ENCODE measurements around the gene DTWD2.
"Not testable (repeated sequence)": the region's sequence is repeated elsewhere in the genome, so short reads cannot be mapped to it uniquely, and the experiment has no call there.

The DTWD2 gene

GRCh38 chr5:118875131-118875530 is 113.2 kb downstream of the DTWD2 start:
- no peak for DNase-seq (ENCODE audit: low read depth in 3 of 3)

DNA sequence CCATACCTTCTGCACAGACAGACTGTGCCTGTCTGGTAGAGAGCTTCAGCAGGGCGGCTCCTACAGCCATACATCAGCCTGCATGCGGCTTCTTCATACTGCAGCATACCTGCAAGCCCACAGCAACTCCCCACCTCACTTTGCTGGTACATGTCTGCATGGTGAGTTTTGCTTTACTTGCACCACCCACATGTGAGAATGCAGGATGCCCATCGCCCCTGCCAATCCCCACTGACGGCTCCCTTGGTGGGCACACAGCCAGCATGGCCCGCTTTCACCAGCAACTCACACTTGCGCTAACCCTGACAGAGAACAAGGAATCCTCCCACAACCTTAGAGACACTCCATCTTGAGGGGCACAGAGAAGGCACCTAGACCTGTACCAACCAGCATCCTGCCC is 114.9 kb downstream of the DTWD2 start:
- DNase-seq (ENCODE audit: low read depth in 3 of 3) = no peak

DNA sequence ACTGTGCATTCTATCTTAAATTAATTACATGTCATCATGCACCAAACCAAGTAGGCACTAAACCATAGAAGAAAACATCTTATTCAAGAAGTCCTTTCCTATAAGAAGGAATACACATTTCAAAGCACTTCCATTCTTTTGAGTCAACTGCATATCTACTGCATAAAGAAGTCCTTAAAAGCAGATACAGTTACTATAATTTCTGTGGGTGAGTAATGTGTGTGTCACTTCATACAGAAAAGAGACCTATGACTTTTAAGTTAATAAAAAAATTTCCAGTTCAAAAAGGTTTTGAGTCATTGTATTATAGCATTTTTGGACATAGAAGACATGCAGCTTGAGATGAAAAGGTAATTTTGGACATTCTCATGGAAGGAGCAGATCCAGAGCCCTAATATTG is 125.0 kb downstream of the DTWD2 start:
- DNase-seq (ENCODE audit: low read depth in 3 of 3) = no peak

DNA sequence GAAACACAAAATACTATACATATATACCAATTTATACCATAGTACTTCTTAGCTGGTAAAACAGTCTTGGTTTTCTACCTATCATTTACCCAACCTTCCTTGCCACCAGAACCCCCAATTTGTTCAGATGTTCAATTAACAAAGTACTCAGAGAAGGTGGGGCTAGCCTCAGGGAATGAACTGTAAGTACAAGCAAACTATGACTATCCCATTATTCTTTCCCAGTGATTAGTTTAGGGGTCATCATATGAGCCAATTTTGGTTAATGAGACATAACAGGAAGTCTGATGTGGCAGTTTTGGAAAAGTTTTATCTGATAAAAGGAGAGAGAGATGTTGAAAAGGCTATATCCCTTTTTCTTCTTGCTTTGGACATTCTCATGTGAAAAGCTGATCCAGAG is 125.8 kb downstream of the DTWD2 start:
- no peak for DNase-seq (ENCODE audit: low read depth in 3 of 3)

- no peak for DNase-seq (ENCODE audit: low read depth in 3 of 3)
Observed at GRCh38 chr5:118857700-118858099, 130.6 kb downstream of the DTWD2 start.

GRCh38 chr5:118854819-118855218 is 133.5 kb downstream of the DTWD2 start:
- DNase-seq (ENCODE audit: low read depth in 3 of 3) = no peak

DNA sequence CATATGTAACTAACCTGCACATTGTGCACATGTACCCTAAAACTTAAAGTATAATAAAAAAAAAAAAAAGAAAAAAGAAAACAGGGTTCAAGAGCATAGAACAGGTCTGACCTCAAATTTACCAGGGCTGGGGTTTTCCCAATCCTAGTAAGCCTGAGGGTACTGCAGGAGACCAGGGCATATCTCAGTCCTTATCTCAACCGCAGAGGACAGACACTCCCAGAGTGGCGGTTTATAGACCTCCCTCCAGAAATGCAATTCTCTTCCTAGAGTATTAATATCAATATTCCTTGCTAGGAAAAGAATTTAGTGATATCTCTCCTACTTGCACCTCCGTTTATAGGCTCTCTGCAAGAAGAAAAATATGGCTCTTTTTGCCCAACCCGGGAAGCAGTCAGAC is 136.6 kb downstream of the DTWD2 start:
- not testable (repeated sequence) for DNase-seq (ENCODE audit: low read depth in 3 of 3)

DNA sequence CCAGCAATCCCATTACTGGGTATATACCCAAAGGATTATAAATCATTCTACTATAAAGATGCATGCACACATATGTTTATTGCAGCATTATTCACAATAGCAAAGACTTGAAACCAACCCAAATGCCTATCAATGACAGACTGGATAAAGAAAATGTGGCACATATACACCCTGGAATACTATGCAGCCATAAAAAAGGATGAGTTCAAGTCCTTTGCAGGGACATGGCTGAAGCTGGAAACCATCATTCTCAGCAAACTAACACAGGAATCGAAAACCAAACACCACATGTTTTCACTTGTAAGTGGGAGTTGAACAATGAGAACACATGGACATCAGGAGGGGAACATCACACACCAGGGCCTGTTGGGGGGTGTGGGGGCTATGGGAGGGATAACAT is 138.8 kb downstream of the DTWD2 start:
- not testable (repeated sequence) for DNase-seq (ENCODE audit: low read depth in 3 of 3)

- no peak for DNase-seq (ENCODE audit: low read depth in 3 of 3)
Observed at GRCh38 chr5:118844351-118844750, 144.0 kb downstream of the DTWD2 start.

- no peak for DNase-seq (ENCODE audit: low read depth in 3 of 3)
Observed at GRCh38 chr5:118834710-118835109, 153.6 kb downstream of the DTWD2 start.

GRCh38 chr5:118832974-118833373 is 155.4 kb downstream of the DTWD2 start:
- DNase-seq (ENCODE audit: low read depth in 3 of 3) = no peak

GRCh38 chr5:118825226-118825625 is 163.1 kb downstream of the DTWD2 start:
- no peak for DNase-seq (ENCODE audit: low read depth in 3 of 3)

DNA sequence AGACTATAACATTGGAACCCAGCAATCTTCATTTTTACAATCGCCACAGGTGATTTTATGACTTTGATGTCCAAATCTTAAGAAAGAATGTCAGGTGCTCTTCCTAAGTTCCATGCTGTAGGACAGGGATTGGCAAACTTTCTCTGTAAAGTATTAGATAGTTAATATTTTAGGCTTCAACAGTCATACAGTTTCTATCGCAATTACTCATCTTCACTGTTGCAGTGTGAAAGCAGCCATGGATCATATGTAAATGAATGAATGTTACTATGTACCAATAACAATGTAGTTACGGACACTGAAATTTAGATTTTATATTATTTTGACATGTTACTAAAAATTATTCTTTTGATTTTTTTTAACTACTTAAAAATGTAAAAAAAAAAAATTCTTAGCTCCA is 169.7 kb downstream of the DTWD2 start:
- no peak for DNase-seq (ENCODE audit: low read depth in 3 of 3)

- DNase-seq (ENCODE audit: low read depth in 3 of 3) = no peak
Observed at GRCh38 chr5:118808441-118808840, 179.9 kb downstream of the DTWD2 start.

DNA sequence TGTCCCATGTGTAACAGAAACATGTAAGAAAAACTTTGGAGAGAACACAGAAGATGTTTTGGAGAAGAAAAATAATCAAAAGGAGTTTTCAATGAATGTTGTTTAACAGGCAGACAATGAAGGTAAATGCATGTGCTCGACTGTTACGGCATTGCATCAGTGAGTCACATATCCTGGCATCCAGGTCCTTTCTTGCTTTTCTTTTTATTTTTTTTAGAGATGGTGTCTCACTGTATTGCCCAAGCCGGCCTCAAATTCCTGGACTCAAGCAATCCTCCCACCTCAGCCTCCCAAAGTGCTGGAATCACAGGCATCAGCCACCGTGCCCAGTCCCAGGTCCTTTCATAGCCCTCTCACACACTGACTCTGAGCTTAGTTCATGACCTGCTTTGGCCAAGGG is 181.8 kb downstream of the DTWD2 start:
- no peak for DNase-seq (ENCODE audit: low read depth in 3 of 3)

DNA sequence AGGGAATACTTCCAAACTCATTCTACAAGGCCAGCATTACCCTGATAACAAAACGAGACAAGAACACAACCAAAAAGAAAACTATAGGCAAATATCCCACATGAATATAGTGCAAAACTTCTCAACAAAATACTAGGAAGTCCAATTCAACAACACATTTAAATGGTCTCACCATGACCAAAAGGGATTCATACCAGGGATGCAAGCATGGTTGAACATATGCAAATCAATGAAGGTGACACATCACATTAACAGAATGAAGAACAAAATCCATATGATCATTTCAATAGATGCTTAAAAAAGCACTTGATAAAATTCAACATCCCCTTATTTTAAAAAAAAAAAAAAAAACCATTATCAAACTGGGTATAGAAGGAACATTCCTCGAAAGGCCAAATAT is 186.0 kb downstream of the DTWD2 start:
- DNase-seq (ENCODE audit: low read depth in 3 of 3) = no peak

DNA sequence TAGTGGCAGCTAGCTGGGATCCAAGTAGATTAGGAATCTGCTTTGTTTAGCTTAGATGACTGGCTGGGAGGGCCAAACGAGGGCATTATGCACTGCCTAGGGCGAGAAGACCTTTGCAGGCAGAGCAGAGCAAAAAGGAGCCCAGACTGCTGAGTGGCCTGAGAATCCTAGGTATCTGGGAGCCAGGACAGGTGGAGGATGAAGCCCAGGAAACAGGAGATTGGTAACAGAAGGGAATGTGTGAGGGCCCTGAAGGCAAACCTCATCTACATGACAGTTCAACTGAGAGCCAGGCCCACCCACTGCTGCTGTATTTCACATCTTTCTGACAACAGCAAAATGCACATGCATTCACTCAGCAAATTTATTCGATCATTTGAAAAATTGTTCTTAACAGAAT is 192.3 kb downstream of the DTWD2 start:
- no peak for DNase-seq (ENCODE audit: low read depth in 3 of 3)

DNA sequence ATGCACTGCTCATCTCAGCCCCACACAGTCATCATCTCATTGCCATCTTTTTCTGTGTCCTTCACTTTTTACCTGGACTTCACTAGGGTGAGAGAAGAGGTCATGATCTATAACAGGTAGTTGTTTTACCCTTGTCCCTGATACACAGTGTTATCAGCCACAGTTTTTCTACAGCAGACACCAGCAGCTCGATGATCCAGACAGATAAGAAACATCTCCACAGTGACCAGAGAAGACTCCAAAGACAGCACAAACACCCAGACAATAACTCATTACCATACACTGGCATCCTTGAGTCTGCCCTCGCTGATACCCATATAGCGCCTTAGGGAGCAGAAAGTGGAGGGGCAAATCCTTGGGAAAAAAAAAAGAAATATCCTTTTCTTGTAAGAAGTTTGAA is 194.1 kb downstream of the DTWD2 start:
- DNase-seq (ENCODE audit: low read depth in 3 of 3) = no peak

DNA sequence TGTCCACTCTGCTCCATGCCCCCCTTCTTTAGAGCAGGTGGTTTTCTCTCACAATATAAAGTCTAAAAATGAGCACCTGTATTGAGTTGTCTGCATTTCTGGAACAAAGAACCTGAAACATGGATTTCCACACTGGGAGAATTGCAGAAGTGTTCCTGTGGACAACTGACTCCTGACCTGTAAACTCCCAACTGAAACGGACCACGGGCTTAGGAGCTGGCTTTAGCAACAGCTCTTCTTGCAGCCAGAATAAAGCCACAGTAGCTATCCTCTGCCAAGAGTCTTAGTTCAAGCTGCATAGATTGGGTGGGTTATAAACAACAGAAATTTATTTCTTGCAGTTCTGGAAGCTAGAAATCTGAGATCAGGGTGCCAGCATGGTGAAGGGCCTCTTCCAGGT is 194.7 kb downstream of the DTWD2 start:
- no peak for DNase-seq (ENCODE audit: low read depth in 3 of 3)

GRCh38 chr5:118793091-118793490 is 195.3 kb downstream of the DTWD2 start:
- DNase-seq (ENCODE audit: low read depth in 3 of 3) = no peak

GRCh38 chr5:118791926-118792734 is 196.2 kb downstream of the DTWD2 start:
- DNase-seq (ENCODE audit: low read depth in 3 of 3) = no peak

GRCh38 chr5:118789366-118789765 is 199.0 kb downstream of the DTWD2 start:
- DNase-seq (ENCODE audit: low read depth in 3 of 3) = no peak

- DNase-seq (ENCODE audit: low read depth in 3 of 3) = no peak
Observed at GRCh38 chr5:118788351-118788750, 200.0 kb downstream of the DTWD2 start.

All from stimulated activated CD4-positive, alpha-beta T cell treated with anti-CD3 and anti-CD28 coated beads, TNF-alpha, amount 100 ng/mL, for 4 hours (primary cell).